NT2/D1 (cell line): ENCODE measurements around the gene ITPRIPL2.

Experiments
- SUZ12 ChIP-seq: IDR thresholded peaks from 2 replicates; pipeline ENCODE4 v1.6.1; 2011; ENCODE audit not compliant: insufficient read length, insufficient read depth; ENCODE audit errors: extremely low read depth
- YY1 ChIP-seq: IDR thresholded peaks from 2 replicates; pipeline ENCODE4 v1.6.1; 2011; ENCODE audit not compliant: insufficient read length, insufficient read depth
- ZNF274 ChIP-seq: IDR thresholded peaks from 2 replicates; pipeline ENCODE4 v1.6.1; 2011; ENCODE audit warnings: mild to moderate bottlenecking, low read depth, low read length

- TF ChIP-seq YY1 (no peak), ZNF274 (no peak), SUZ12 (no peak)
These were observed 13.4 kb downstream of the ITPRIPL2 start for GRCh38 chr16:19127205-19127604.
